ENCODE data around the gene ATF7.

DNA sequence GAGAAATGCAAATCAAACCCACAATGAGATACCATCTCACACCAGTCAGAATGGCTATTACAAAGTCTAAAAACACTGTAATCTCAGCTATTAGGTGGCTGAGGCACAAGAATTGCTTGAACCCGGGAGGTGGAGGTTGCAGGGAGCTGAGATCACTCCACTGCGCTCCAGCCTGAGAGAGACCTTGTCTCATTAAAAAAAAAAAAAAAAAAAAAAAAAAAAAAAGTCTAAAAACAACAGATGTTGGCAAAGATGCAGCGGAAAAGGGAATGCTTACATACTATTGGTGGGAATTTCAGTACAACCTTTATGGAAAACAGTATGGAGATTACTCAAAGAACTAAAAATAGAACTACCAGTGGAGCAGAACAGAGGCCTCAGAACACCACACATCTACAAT is 19.0 kb upstream of the ATF7 start:
- TF ChIP-seq CTCF (IDR thresholded peaks at IDR 0.05; ENCODE audit: low read depth, low read length, poor library complexity, severe bottlenecking) (no peak), EZH2phosphoT487 (IDR thresholded peaks at IDR 0.05; ENCODE audit: borderline replicate concordance, low read length) (no peak)

Measured in DOHH2 (cell line).